Kidney glomerular epithelial cell (primary cell): ENCODE data around the gene BECN2.

Source experiments
- DNase-seq: peaks from one replicate; lab custom pipeline; 2025; lab: John Stamatoyannopoulos, UW

Gene BECN2

GRCh38 chr1:241957692-241958494, at the start of gene BECN2:
TSS of gene BECN2 (plus strand) at chr1:241957767. CDS start at chr1:241957767, 0 bp downstream.
- DNase-seq, result no peak

GRCh38 chr1:241916196-241916595, 41.4 kb upstream of the BECN2 start:
- no peak for DNase-seq

GRCh38 chr1:241917487-241917886, 40.1 kb upstream of the BECN2 start:
- DNase-seq, result no peak

GRCh38 chr1:241918879-241919278, 38.7 kb upstream of the BECN2 start:
- DNase-seq, result no peak

- no peak for DNase-seq
These were observed 33.3 kb upstream of the BECN2 start for GRCh38 chr1:241924080-241924808.

GRCh38 chr1:241926141-241926540, 31.4 kb upstream of the BECN2 start:
- no peak for DNase-seq

GRCh38 chr1:241927321-241927720, 30.2 kb upstream of the BECN2 start:
- DNase-seq, result no peak

GRCh38 chr1:241932845-241933244, 24.7 kb upstream of the BECN2 start:
- DNase-seq, result no peak

- DNase-seq, result no peak
These were observed 23.2 kb upstream of the BECN2 start for GRCh38 chr1:241934201-241934848.

GRCh38 chr1:241934866-241935265, 22.7 kb upstream of the BECN2 start:
- DNase-seq, result no peak

- no peak for DNase-seq
These were observed 17.8 kb upstream of the BECN2 start for GRCh38 chr1:241939798-241940197.

- no peak for DNase-seq
These were observed 14.8 kb upstream of the BECN2 start for GRCh38 chr1:241942738-241943137.

GRCh38 chr1:241944300-241944699, 13.3 kb upstream of the BECN2 start:
- no peak for DNase-seq

GRCh38 chr1:241947354-241947753, 10.2 kb upstream of the BECN2 start:
- DNase-seq, result no peak

GRCh38 chr1:241950390-241950789, 7.2 kb upstream of the BECN2 start:
- DNase-seq, result no peak

- DNase-seq, result no peak
These were observed 4.6 kb downstream of the BECN2 start for GRCh38 chr1:241962153-241962552.

GRCh38 chr1:241963722-241964121, 6.2 kb downstream of the BECN2 start:
- no peak for DNase-seq

- no peak for DNase-seq
These were observed 7.1 kb downstream of the BECN2 start for GRCh38 chr1:241964550-241965282.

- no peak for DNase-seq
These were observed 11.0 kb downstream of the BECN2 start for GRCh38 chr1:241968611-241969010.

- DNase-seq, result peak; percentile 18
These were observed 15.3 kb downstream of the BECN2 start for GRCh38 chr1:241972703-241973369.

GRCh38 chr1:241976229-241976628, 18.7 kb downstream of the BECN2 start:
- no peak for DNase-seq

- DNase-seq, result no peak
These were observed 21.5 kb downstream of the BECN2 start for GRCh38 chr1:241979071-241979470.
